B cell (primary cell): ENCODE measurements around the gene ZNF24. TPM values are rescaled to one million over a fixed set of nuclear protein-coding genes. Genes with fewer than 3 reads are reported as not detected.

Experiments
- ATAC-seq: fragments of 200-7000 bp; cut with Tn5 transposase; one replicate; pipeline ENCODE4 v1.10.0; 2021; ENCODE audit warnings: low read depth, mild to moderate bottlenecking, moderate number of reproducible peaks, moderate library complexity
- CTCF ChIA-PET: fragments of 350-600 bp; sonication (Branson Sonifier 250); formaldehyde crosslinking; loops from one replicate; lab custom pipeline; 2021; ENCODE audit warnings: antibody characterized with exemption, inconsistent platforms; lab: Charles Lee
- POLR2A ChIA-PET: fragments of 350-600 bp; sonication (Branson Sonifier 250); formaldehyde crosslinking; loops from one replicate; lab custom pipeline; 2021; ENCODE audit warnings: antibody characterized with exemption; lab: Charles Lee
- DNase-seq: peaks from one replicate; pipeline ENCODE4 v3.0.0; 2013
- H2AFZ ChIP-seq: 2 replicates; pipeline ENCODE4 v1.6.1; 2012; ENCODE audit warnings: mild to moderate bottlenecking, low read depth, low read length; ENCODE audit not compliant: insufficient read depth, poor library complexity, severe bottlenecking
- H3K27ac ChIP-seq, 2 donors: 1 replicate in 1 of 2; 2 replicates in 1 of 2; pipeline ENCODE4 v1.5.1; 2012 to 2013; ENCODE audit warnings: low read length in 2 of 2, mild to moderate bottlenecking in 2 of 2, moderate library complexity in 1 of 2
- H3K27me3 ChIP-seq, 4 experiments: fragments of 200-600 bp in 1 of 4; sonication (generic) in 1 of 4; replicated peaks in 1 of 4; 1 replicate in 2 of 4; 2 replicates in 2 of 4; pipeline versions ENCODE4 v1.6.1 to v1.7.0; 2013 to 2016; ENCODE audit warnings: low read length in 3 of 4, mild to moderate bottlenecking in 2 of 4, mixed read lengths in 1 of 4, moderate library complexity in 1 of 4; ENCODE audit not compliant: insufficient read depth in 4 of 4, control insufficient read depth in 3 of 4; ENCODE audit errors: control extremely low read depth in 1 of 4
- H3K36me3 ChIP-seq, 2 experiments: replicated peaks in 1 of 2; 1 replicate in 1 of 2; 2 replicates in 1 of 2; pipeline versions ENCODE4 v1.6.1 to v1.7.1; 2013; ENCODE audit warnings: low read length in 1 of 2; ENCODE audit not compliant: insufficient read depth in 2 of 2, control insufficient read depth in 1 of 2; ENCODE audit errors: control extremely low read depth in 1 of 2, extremely low read depth in 1 of 2
- H3K4me1 ChIP-seq, 2 donors: fragments of 200-600 bp in 1 of 2; sonication (generic) in 1 of 2; 1 replicate in 1 of 2; 2 replicates in 1 of 2; pipeline versions ENCODE4 v1.5.1 to v1.6.1; 2013 to 2017; ENCODE audit warnings: low read length in 2 of 2; ENCODE audit not compliant: control insufficient read depth in 2 of 2, insufficient read depth in 2 of 2
- H3K4me2 ChIP-seq: replicated peaks from 2 replicates; pipeline ENCODE3; 2012; ENCODE audit warnings: mild to moderate bottlenecking, low read depth, low read length; ENCODE audit not compliant: poor library complexity, severe bottlenecking
- H3K4me3 ChIP-seq, 5 experiments: fragments of 200-600 bp in 1 of 5; sonication (generic) in 1 of 5; 1 replicate in 3 of 5; 2 replicates in 2 of 5; pipeline versions ENCODE4 v1.5.1 to v1.7.0; 2011 to 2016; ENCODE audit warnings: low read length in 4 of 5, mild to moderate bottlenecking in 4 of 5, low read depth in 2 of 5, control low read depth in 1 of 5, moderate library complexity in 1 of 5; ENCODE audit not compliant: insufficient read depth in 1 of 5; ENCODE audit errors: control extremely low read depth in 1 of 5, extremely low read depth in 1 of 5
- H3K79me2 ChIP-seq: fragments of 200-600 bp; sonication (generic); one replicate; pipeline ENCODE4 v1.6.0; 2016; ENCODE audit warnings: low read length; ENCODE audit not compliant: control insufficient read depth, insufficient read depth
- H3K9ac ChIP-seq: fragments of 200-600 bp; sonication (generic); 2 replicates; pipeline ENCODE4 v1.6.1; 2017; ENCODE audit warnings: mild to moderate bottlenecking, low read length, moderate library complexity
- H3K9me3 ChIP-seq, 3 donors: one replicate each; pipeline versions ENCODE4 v1.6.1 to v1.7.1; 2013; ENCODE audit warnings: low read length in 2 of 3; ENCODE audit not compliant: control insufficient read depth in 2 of 3, insufficient read depth in 1 of 3; ENCODE audit errors: control extremely low read depth in 1 of 3
- H4K20me1 ChIP-seq: 2 replicates; pipeline ENCODE4 v1.6.0; 2012; ENCODE audit warnings: mild to moderate bottlenecking, low read length; ENCODE audit not compliant: insufficient read depth, control insufficient read depth, poor library complexity, severe bottlenecking
- H3K27ac Mint-ChIP-seq: one replicate; pipeline ENCODE4 v1.8.0; 2021; ENCODE audit warnings: mixed read lengths
- H3K27me3 Mint-ChIP-seq: one replicate; pipeline ENCODE4 v1.8.0; 2021; ENCODE audit warnings: mixed read lengths
- H3K4me1 Mint-ChIP-seq: one replicate; pipeline ENCODE4 v1.8.0; 2021; ENCODE audit warnings: mixed read lengths
- H3K4me3 Mint-ChIP-seq: one replicate; pipeline ENCODE4 v1.8.0; 2021; ENCODE audit warnings: mixed read lengths
- H3K9me3 Mint-ChIP-seq: one replicate; pipeline ENCODE4 v1.8.0; 2022; ENCODE audit warnings: mixed read lengths; ENCODE audit not compliant: insufficient read depth
- EZH2 ChIP-seq: IDR thresholded peaks from 2 replicates; pipeline ENCODE4 v1.6.1; 2012; ENCODE audit warnings: borderline replicate concordance, low read depth, mild to moderate bottlenecking, moderate library complexity, low read length; ENCODE audit not compliant: insufficient read depth, poor library complexity, severe bottlenecking
- WGBS: methylation state at CpG from one replicate; pipeline ENCODE4 v1.1.5; 2013; ENCODE audit warnings: missing lambda C conversion rate; ENCODE audit not compliant: insufficient coverage; 5-methylcytosine and 5-hydroxymethylcytosine counted together
- intact Hi-C: fragments of 100-400 bp; cut with micrococcal nuclease; formaldehyde crosslinking; loops from one replicate; pipeline ENCODE4 v1.10.0; 2022
- polyA plus RNA-seq: library from polyadenylated mRNA; depleted of rRNA; stranded (reverse); fragments of >200 nt; gene quantifications from 2 replicates; pipeline ENCODE4 v1.2.3, GENCODE V29; 2012
- total RNA-seq, 2 donors: library from RNA; stranded (reverse); fragments of 120-200 nt in 1 of 2; gene quantifications; 1 replicate in 1 of 2; 2 replicates in 1 of 2; pipeline versions ENCODE4 v1.2.3 to v1.2.4, GENCODE V29; 2013 to 2022
- TF ChIP-seq, protein P1 (sequence below): fragments of 200-600 bp; IDR thresholded peaks from one replicate; pipeline ENCODE4 v1.8.0; 2022; ENCODE audit warnings: antibody characterized with exemption, mild to moderate bottlenecking

Gene ZNF24
- total and polyA plus RNA-seq, 2 donors (not counting 1 experiment from before 2014, with no cell fraction given), result 13.8 to 83.7 TPM

DNA sequence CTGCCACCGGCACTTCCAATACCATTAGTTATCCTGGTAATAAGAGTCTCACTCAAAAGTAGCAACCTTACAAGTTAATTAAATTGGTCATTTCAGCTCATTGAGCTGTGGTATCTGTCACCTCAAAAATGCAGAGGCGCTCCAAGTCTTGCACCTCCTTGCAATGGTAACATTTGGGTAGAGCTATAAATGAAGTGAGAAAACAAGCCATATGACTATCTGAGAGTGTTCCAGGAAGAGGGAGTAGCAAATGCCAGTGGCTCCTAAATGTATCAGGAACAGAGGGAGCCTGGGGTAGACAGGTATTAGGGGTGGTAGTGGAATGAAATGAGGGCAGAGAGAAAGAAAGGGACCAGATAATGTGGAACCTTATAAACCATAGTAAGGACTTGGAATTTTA is 48.2 kb downstream of the ZNF24 start:
- peaks cover 72% of the 10 kb centered on the region for H3K79me2 ChIP-seq
- no peak for ATAC-seq
- H3K27ac ChIP-seq, result no peak overlapping the region
- H3K27ac Mint-ChIP-seq, result no peak overlapping the region
- no peak overlapping the region for H3K4me3 Mint-ChIP-seq
- peaks cover 2 to 13% (median 5%) of the 10 kb centered on the region in 3 donors for H3K9me3 ChIP-seq
- ChIA-PET POLR2A (no interaction called here), CTCF (no interaction called here)
- H3K9me3 Mint-ChIP-seq, result peaks cover 12% of the 10 kb centered on the region
- H3K4me1 ChIP-seq, result peaks cover 2 to 3% of the 10 kb centered on the region in 2 donors
- H3K4me3 ChIP-seq, result no peak overlapping the region
- no peak overlapping the region for H2AFZ ChIP-seq
- TF ChIP-seq, protein P1, sequence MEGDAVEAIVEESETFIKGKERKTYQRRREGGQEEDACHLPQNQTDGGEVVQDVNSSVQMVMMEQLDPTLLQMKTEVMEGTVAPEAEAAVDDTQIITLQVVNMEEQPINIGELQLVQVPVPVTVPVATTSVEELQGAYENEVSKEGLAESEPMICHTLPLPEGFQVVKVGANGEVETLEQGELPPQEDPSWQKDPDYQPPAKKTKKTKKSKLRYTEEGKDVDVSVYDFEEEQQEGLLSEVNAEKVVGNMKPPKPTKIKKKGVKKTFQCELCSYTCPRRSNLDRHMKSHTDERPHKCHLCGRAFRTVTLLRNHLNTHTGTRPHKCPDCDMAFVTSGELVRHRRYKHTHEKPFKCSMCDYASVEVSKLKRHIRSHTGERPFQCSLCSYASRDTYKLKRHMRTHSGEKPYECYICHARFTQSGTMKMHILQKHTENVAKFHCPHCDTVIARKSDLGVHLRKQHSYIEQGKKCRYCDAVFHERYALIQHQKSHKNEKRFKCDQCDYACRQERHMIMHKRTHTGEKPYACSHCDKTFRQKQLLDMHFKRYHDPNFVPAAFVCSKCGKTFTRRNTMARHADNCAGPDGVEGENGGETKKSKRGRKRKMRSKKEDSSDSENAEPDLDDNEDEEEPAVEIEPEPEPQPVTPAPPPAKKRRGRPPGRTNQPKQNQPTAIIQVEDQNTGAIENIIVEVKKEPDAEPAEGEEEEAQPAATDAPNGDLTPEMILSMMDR, result no peak
- TF ChIP-seq EZH2, result no peak
- H3K27me3 Mint-ChIP-seq, result no peaks in the 10 kb centered on the region
- no peak overlapping the region for H3K9ac ChIP-seq
- H3K4me2 ChIP-seq, result no peak overlapping the region
- intact Hi-C loops, result no loop called here
- 100% methylated on average over 1 of the region's 2 CpGs for WGBS
- DNase-seq, result no peak
- H3K36me3 ChIP-seq, result peaks cover 8 to 41% of the 10 kb centered on the region in 2 experiments
- H3K4me1 Mint-ChIP-seq, result peaks cover 23% of the 10 kb centered on the region
- H3K27me3 ChIP-seq, result no peaks in the 10 kb centered on the region
- peaks cover 5% of the 10 kb centered on the region for H4K20me1 ChIP-seq

DNA sequence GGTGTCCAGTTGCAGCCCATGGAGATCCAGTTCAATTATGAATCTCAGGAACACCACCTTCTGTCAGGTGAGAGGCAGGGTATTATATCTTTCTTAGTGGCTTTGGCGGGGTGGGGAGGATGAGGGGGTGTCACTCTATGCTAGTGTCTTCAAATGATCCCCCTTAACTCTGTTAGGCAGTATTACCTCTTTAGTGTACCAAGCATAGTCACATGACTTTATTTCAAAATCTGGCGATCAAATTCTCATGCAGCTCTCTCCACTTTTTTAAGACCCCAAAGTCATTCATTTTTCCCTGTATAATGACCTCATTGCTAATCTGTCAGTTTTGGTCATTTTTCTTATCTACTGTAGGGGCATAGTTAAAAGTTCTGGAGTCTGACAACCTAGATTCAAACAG is 53.1 kb downstream of the ZNF24 start:
- Mint-ChIP-seq H3K4me3 (peak overlapping the region; percentile 100), H3K27ac (peak overlapping the region; percentile 98), H3K9me3 (no peaks in the 10 kb centered on the region), H3K4me1 (peaks cover 45% of the 10 kb centered on the region), H3K27me3 (no peaks in the 10 kb centered on the region)
- H3K36me3 ChIP-seq, result peaks cover 0 to 14% of the 10 kb centered on the region in 2 experiments
- H3K9ac ChIP-seq, result peak overlapping the region; percentile 84
- peak overlapping the region in 1 of 2 donors; percentile 80 for H3K27ac ChIP-seq
- POLR2A ChIA-PET, result no interaction called here
- peaks cover 65% of the 10 kb centered on the region for H3K79me2 ChIP-seq
- DNase-seq, result no peak
- peak overlapping the region; percentile 84 for H2AFZ ChIP-seq
- WGBS, result no CpG with 5 or more reads among the region's 2 CpGs
- ATAC-seq, result no peak
- peaks cover 14 to 16% of the 10 kb centered on the region in 2 donors for H3K4me1 ChIP-seq
- peak overlapping the region in 3 of 5 experiments; percentile 85 to 92 (median 90) for H3K4me3 ChIP-seq
- H3K4me2 ChIP-seq, result peak overlapping the region; percentile 81
- H3K27me3 ChIP-seq, result no peaks in the 10 kb centered on the region
- intact Hi-C loops, result loop anchor here (2.0 kb wide), 1 partner anchor 776 kb away; the partner anchor contains the start of gene RPRD1A
- peaks cover 0 to 4% (median 0%) of the 10 kb centered on the region in 3 donors for H3K9me3 ChIP-seq
- peaks cover 3% of the 10 kb centered on the region for H4K20me1 ChIP-seq
- TF ChIP-seq EZH2, result no peak
- TF ChIP-seq, protein P1, result no peak
- CTCF ChIA-PET, result interaction anchor here (0.9 kb wide), 1 partner anchor 27 kb away, joined by 3 read pairs; no protein-coding TSS in a partner anchor
